PC-3 (cell line): ENCODE results near the gene TNRC6B. TPM values are rescaled to one million over a fixed set of nuclear protein-coding genes. Genes with fewer than 3 reads are reported as not detected.

Experiments
- ATAC-seq: fragments of 200-7000 bp; cut with Tn5 transposase; 2 replicates; pipeline ENCODE4 v1.9.1; 2020; ENCODE audit warnings: mild to moderate bottlenecking, moderate library complexity
- BruUV-seq: library from RNA; stranded (reverse); fragments of 400-500 nt; replicated peaks from 2 replicates; lab custom pipeline; 2021; lab: Mats Ljungman, UMichigan
- CTCF ChIA-PET: fragments of 300-600 bp; sonication (Branson Sonifier 250); formaldehyde crosslinking; loops from one replicate; lab custom pipeline; 2022; ENCODE audit warnings: antibody characterized with exemption; lab: Charles Lee
- POLR2A ChIA-PET: fragments of 300-600 bp; sonication (Branson Sonifier 250); formaldehyde crosslinking; loops from one replicate; lab custom pipeline; 2022; ENCODE audit warnings: antibody characterized with exemption; ENCODE audit not compliant: unreplicated experiment; lab: Charles Lee
- DNase-seq: peaks from one replicate; pipeline ENCODE4 v3.0.0-alpha.2; 2015
- H2AFZ ChIP-seq: fragments of 300-600 bp; sonication (generic); 2 replicates; pipeline ENCODE4 v1.6.0; 2016; ENCODE audit warnings: antibody characterized with exemption, low read length
- H3F3A ChIP-seq: fragments of 300-600 bp; sonication (generic); one replicate; pipeline ENCODE4 v1.6.0; 2017; ENCODE audit warnings: antibody characterized with exemption, low read length, control low read depth, mild to moderate bottlenecking; ENCODE audit not compliant: unreplicated experiment
- H3K27ac ChIP-seq: fragments of 300-600 bp; sonication (generic); 2 replicates; pipeline ENCODE4 v1.5.1; 2016; ENCODE audit warnings: mild to moderate bottlenecking, low read length
- H3K27me3 ChIP-seq: fragments of 300-600 bp; sonication (generic); 2 replicates; pipeline ENCODE4 v1.6.1; 2016; ENCODE audit warnings: low read length, mixed read lengths
- H3K36me3 ChIP-seq: fragments of 300-600 bp; sonication (generic); 2 replicates; pipeline ENCODE4 v1.6.1; 2016; ENCODE audit warnings: low read depth, mixed run types, low read length, mixed read lengths
- H3K4me1 ChIP-seq: fragments of 300-600 bp; sonication (generic); 2 replicates; pipeline ENCODE4 v1.5.1; 2016; ENCODE audit warnings: low read length; ENCODE audit not compliant: insufficient read depth
- H3K4me2 ChIP-seq: fragments of 300-600 bp; sonication (generic); 2 replicates; pipeline ENCODE4 v1.6.0; 2016; ENCODE audit warnings: low read length
- H3K4me3 ChIP-seq: fragments of 300-600 bp; sonication (generic); 2 replicates; pipeline ENCODE4 v1.5.1; 2016; ENCODE audit warnings: mild to moderate bottlenecking, low read length, mixed read lengths
- H3K79me2 ChIP-seq: fragments of 300-600 bp; sonication (generic); 2 replicates; pipeline ENCODE4 v1.6.1; 2017; ENCODE audit warnings: low read length, mixed read lengths
- H3K9ac ChIP-seq: fragments of 300-600 bp; sonication (generic); 2 replicates; pipeline ENCODE4 v1.6.0; 2016; ENCODE audit warnings: mild to moderate bottlenecking, low read length
- H3K9me2 ChIP-seq: fragments of 300-600 bp; sonication (generic); replicated peaks from 2 replicates; pipeline ENCODE4 v1.6.1; 2016; ENCODE audit warnings: mixed run types, low read length, mixed read lengths
- H3K9me3 ChIP-seq: fragments of 300-600 bp; sonication (generic); 2 replicates; pipeline ENCODE4 v1.6.1; 2016; ENCODE audit warnings: low read length, mixed read lengths
- H4K20me1 ChIP-seq: fragments of 300-600 bp; sonication (generic); 2 replicates; pipeline ENCODE4 v1.6.1; 2016; ENCODE audit warnings: low read length, mixed read lengths
- EZH2 ChIP-seq: fragments of 300-600 bp; sonication (generic); IDR thresholded peaks from one replicate; pipeline ENCODE4 v1.6.1; 2017; ENCODE audit warnings: antibody characterized with exemption, mild to moderate bottlenecking, low read length; ENCODE audit not compliant: unreplicated experiment
- EZH2phosphoT487 ChIP-seq: fragments of 300-600 bp; sonication (generic); IDR thresholded peaks from 2 replicates; pipeline ENCODE4 v1.6.1; 2018; ENCODE audit warnings: mild to moderate bottlenecking, antibody characterized with exemption, low read length, borderline replicate concordance
- intact Hi-C: fragments of 100-400 bp; cut with micrococcal nuclease; formaldehyde crosslinking; loops from 2 replicates; pipeline ENCODE4 v1.9.0; 2023
- total RNA-seq: library from RNA; depleted of rRNA; stranded (reverse); fragments of >200 nt; gene quantifications from 2 replicates; pipeline ENCODE4 v1.2.3, GENCODE V29; 2014
- TF ChIP-seq, protein P1 (sequence below): fragments of 300-600 bp; sonication (generic); conservative IDR thresholded peaks from 2 replicates; pipeline ENCODE4 v1.5.1; 2017; ENCODE audit warnings: antibody characterized with exemption, low read depth, mild to moderate bottlenecking, low read length

The TNRC6B gene
- total RNA-seq, 1 experiment from 2014 or later: 21.3 TPM

DNA sequence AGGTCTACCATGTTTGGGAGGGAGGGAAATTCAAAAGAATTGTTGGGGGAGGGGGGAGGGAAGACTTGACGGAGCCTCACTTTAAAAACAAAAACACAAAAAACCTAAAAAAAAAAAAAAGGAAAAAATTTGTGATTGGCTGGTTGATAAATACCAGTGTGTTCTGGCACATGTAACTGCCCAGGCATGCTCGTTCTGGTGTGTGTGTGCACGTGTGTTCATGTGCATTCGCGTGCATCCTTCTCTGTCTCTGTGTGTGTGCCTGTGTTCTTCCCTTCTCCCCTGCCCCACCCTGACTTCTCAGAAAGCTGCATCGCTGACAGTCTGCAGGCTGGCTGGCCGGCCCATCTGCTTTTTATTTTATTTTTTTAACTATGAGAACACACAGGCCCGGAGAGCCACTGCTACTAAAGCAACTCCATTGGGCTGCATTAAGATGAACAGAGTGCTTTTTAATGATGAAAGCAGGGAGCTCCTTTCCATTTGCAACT is 146.0 kb downstream of the TNRC6B start:
- Histone ChIP-seq H3K4me3 (no peak overlapping the region), H3K9me2 (no peaks in the 10 kb centered on the region), H2AFZ (no peak overlapping the region), H4K20me1 (no peaks in the 10 kb centered on the region), H3F3A (no peaks in the 10 kb centered on the region), H3K9ac (no peak overlapping the region), H3K79me2 (no peaks in the 10 kb centered on the region), H3K4me1 (no peaks in the 10 kb centered on the region; the same call in 1 of the 2 replicates), H3K27ac (no peak overlapping the region), H3K27me3 (no peaks in the 10 kb centered on the region), H3K9me3 (no peaks in the 10 kb centered on the region), H3K36me3 (peaks cover 5% of the 10 kb centered on the region), H3K4me2 (no peak overlapping the region)
- POLR2A ChIA-PET: no interaction called here
- intact Hi-C loops: no loop called here
- ATAC-seq (no peak), DNase-seq (no peak)
- no peak for TF ChIP-seq EZH2
- TF ChIP-seq EZH2phosphoT487: no peak
- TF ChIP-seq, protein P1, sequence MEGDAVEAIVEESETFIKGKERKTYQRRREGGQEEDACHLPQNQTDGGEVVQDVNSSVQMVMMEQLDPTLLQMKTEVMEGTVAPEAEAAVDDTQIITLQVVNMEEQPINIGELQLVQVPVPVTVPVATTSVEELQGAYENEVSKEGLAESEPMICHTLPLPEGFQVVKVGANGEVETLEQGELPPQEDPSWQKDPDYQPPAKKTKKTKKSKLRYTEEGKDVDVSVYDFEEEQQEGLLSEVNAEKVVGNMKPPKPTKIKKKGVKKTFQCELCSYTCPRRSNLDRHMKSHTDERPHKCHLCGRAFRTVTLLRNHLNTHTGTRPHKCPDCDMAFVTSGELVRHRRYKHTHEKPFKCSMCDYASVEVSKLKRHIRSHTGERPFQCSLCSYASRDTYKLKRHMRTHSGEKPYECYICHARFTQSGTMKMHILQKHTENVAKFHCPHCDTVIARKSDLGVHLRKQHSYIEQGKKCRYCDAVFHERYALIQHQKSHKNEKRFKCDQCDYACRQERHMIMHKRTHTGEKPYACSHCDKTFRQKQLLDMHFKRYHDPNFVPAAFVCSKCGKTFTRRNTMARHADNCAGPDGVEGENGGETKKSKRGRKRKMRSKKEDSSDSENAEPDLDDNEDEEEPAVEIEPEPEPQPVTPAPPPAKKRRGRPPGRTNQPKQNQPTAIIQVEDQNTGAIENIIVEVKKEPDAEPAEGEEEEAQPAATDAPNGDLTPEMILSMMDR: no peak
- TSS peak; percentile 5 for BruUV-seq
- CTCF ChIA-PET: no interaction called here

DNA sequence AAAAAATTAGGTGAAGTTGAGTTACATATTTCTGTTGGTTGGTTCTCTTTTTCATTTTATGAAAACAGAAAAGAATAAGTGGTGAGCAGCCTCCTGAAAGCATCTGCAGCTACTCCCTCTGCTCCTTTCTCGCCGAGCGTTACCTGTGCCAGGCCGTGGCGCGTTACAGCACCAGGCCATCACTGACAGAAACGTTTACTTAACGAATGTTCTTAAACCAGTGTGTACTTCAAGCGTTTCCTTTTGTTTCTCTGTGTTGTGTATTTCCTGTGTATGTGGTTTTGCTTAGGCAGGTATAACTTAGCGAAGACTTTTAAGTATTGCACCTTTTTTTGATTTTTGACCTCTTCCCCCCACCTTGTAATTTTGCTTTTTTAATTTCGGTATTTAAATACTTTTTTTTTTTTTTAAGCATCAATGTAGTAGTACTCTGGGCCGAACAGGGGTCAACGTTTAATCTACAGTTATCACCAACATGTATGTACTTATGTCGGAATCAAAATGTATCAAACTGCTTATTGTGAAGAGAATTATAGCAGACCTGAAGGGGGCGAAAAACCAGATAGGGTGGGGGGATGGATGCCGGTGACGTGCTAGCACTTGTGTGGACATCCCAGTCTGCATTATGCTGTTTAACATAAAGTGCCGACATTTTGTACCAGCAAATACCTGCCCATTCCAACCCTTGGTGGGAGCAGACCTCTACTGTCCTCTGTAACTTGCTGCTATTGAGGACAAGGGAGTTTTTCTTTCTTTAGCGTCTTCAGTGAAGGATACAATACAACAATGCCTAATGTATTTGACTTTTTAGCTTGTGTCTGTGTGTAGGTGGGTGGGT is 147.0 kb downstream of the TNRC6B start:
- intact Hi-C loops: no loop called here
- H2AFZ ChIP-seq: no peak overlapping the region
- H3F3A ChIP-seq: no peaks in the 10 kb centered on the region
- ChIA-PET POLR2A (no interaction called here), CTCF (no interaction called here)
- no TSS peak for BruUV-seq
- TF ChIP-seq EZH2 (no peak), EZH2phosphoT487 (no peak)
- TF ChIP-seq, protein P1: no peak
- H3K9ac ChIP-seq: no peak overlapping the region
- ATAC-seq: no peak
- no peaks in the 10 kb centered on the region for H3K9me3 ChIP-seq
- no peak overlapping the region for H3K27ac ChIP-seq
- no peak for DNase-seq
- H3K27me3 ChIP-seq: no peaks in the 10 kb centered on the region
- no peaks in the 10 kb centered on the region for H4K20me1 ChIP-seq
- no peaks in the 10 kb centered on the region for H3K79me2 ChIP-seq
- H3K4me3 ChIP-seq: no peak overlapping the region
- no peaks in the 10 kb centered on the region; the same call in 1 of the 2 replicates for H3K4me1 ChIP-seq
- H3K36me3 ChIP-seq: peaks cover 5% of the 10 kb centered on the region
- H3K9me2 ChIP-seq: no peaks in the 10 kb centered on the region
- H3K4me2 ChIP-seq: no peak overlapping the region

GRCh38 chr22:40325315-40325714 is 147.6 kb downstream of the TNRC6B start:
- Histone ChIP-seq H3K27me3 (no peaks in the 10 kb centered on the region), H3K36me3 (peaks cover 5% of the 10 kb centered on the region), H3K9ac (no peak overlapping the region), H3F3A (no peaks in the 10 kb centered on the region), H2AFZ (no peak overlapping the region), H3K4me1 (no peaks in the 10 kb centered on the region; the same call in 1 of the 2 replicates), H3K4me2 (no peak overlapping the region), H3K9me2 (no peaks in the 10 kb centered on the region), H3K4me3 (no peak overlapping the region), H4K20me1 (no peaks in the 10 kb centered on the region), H3K79me2 (no peaks in the 10 kb centered on the region), H3K27ac (no peak overlapping the region), H3K9me3 (no peaks in the 10 kb centered on the region)
- BruUV-seq: no TSS peak
- DNase-seq (no peak), ATAC-seq (no peak)
- CTCF ChIA-PET: no interaction called here
- TF ChIP-seq EZH2phosphoT487: no peak
- TF ChIP-seq, protein P1: no peak
- no peak for TF ChIP-seq EZH2
- POLR2A ChIA-PET: no interaction called here
- intact Hi-C loops: no loop called here
